CD4-positive, alpha-beta T cell (primary cell): ENCODE measurements around the gene PFKL. TPM values are rescaled to one million over a fixed set of nuclear protein-coding genes. Genes with fewer than 3 reads are reported as not detected.

Experiments
- ATAC-seq: fragments of 200-7000 bp; cut with Tn5 transposase; one replicate; pipeline ENCODE4 v1.10.0; 2022; ENCODE audit warnings: mild to moderate bottlenecking; ENCODE audit not compliant: poor library complexity
- CTCF ChIA-PET: fragments of 350-600 bp; sonication (Branson Sonifier 250); formaldehyde crosslinking; loops from one replicate; lab custom pipeline; 2021; ENCODE audit warnings: antibody characterized with exemption, inconsistent platforms; lab: Charles Lee
- POLR2A ChIA-PET: fragments of 350-600 bp; sonication (Branson Sonifier 250); formaldehyde crosslinking; loops from one replicate; lab custom pipeline; 2021; ENCODE audit warnings: antibody characterized with exemption, inconsistent platforms; lab: Charles Lee
- DNase-seq, 14 experiments: peaks; one replicate each; pipeline ENCODE4 v3.0.0-alpha.2; 2013 to 2020; ENCODE audit warnings: mixed read lengths in 2 of 14
- H3K27ac ChIP-seq, 2 donors: one replicate each; pipeline versions ENCODE4 v1.5.1 to v1.7.0; 2013; ENCODE audit warnings: low read length in 2 of 2, low read depth in 1 of 2, mild to moderate bottlenecking in 1 of 2
- H3K27me3 ChIP-seq, 2 experiments: 1 replicate in 1 of 2; 2 replicates in 1 of 2; pipeline versions ENCODE4 v1.6.1 to v1.7.0; 2013; ENCODE audit warnings: low read length in 2 of 2, control low read depth in 1 of 2, mild to moderate bottlenecking in 1 of 2, moderate library complexity in 1 of 2; ENCODE audit not compliant: insufficient read depth in 2 of 2, control insufficient read depth in 1 of 2
- H3K36me3 ChIP-seq: one replicate; pipeline ENCODE4 v1.6.1; 2013; ENCODE audit warnings: low read length, control low read depth; ENCODE audit not compliant: insufficient read depth
- H3K4me1 ChIP-seq: one replicate; pipeline ENCODE4 v1.6.1; 2013; ENCODE audit warnings: low read length, control low read depth; ENCODE audit not compliant: insufficient read depth
- H3K4me3 ChIP-seq: one replicate; pipeline ENCODE4 v1.5.1; 2013; ENCODE audit warnings: mild to moderate bottlenecking, low read length, moderate library complexity
- H3K9me3 ChIP-seq, 2 experiments: 1 replicate in 1 of 2; 2 replicates in 1 of 2; pipeline versions ENCODE4 v1.6.1 to v1.7.0; 2013; ENCODE audit warnings: low read length in 2 of 2, mild to moderate bottlenecking in 2 of 2, control low read depth in 1 of 2, moderate library complexity in 1 of 2; ENCODE audit not compliant: control insufficient read depth in 1 of 2, insufficient read depth in 1 of 2
- H3K27ac Mint-ChIP-seq: one replicate; pipeline ENCODE4 v1.8.0; 2020; ENCODE audit warnings: mixed read lengths
- H3K27me3 Mint-ChIP-seq: one replicate; pipeline ENCODE4 v1.8.0; 2021; ENCODE audit warnings: mixed read lengths
- H3K36me3 Mint-ChIP-seq: one replicate; pipeline ENCODE4 v1.8.0; 2021; ENCODE audit warnings: low read depth, mixed read lengths
- H3K4me1 Mint-ChIP-seq: one replicate; pipeline ENCODE4 v1.8.0; 2021; ENCODE audit warnings: low read depth, mixed read lengths
- H3K4me3 Mint-ChIP-seq: one replicate; pipeline ENCODE4 v1.8.0; 2020; ENCODE audit warnings: mild to moderate bottlenecking, mixed read lengths
- H3K9me3 Mint-ChIP-seq: one replicate; pipeline ENCODE4 v1.8.0; 2020; ENCODE audit warnings: mixed read lengths
- CTCF ChIP-seq: fragments of 200-600 bp; IDR thresholded peaks from one replicate; pipeline ENCODE4 v1.8.0; 2022; ENCODE audit warnings: antibody characterized with exemption, mild to moderate bottlenecking
- intact Hi-C, 2 experiments: fragments of 100-400 bp; cut with DNase I in 1 of 2; cut with micrococcal nuclease in 1 of 2; formaldehyde crosslinking; loops; one replicate each; pipeline versions ENCODE4 v1.15.1 to v1.9.0; 2023 to 2025; cut with DNase I, micrococcal nuclease
- total RNA-seq, 174 experiments: library from RNA in 2 of 174; stranded (reverse) in 2 of 174; gene quantifications; one replicate each; pipeline ENCODE4 v1.2.3 and lab custom pipeline; 2021 to 2026

Gene PFKL
- total RNA-seq, 2 experiments from 2014 or later, result 115 to 117 TPM

DNA sequence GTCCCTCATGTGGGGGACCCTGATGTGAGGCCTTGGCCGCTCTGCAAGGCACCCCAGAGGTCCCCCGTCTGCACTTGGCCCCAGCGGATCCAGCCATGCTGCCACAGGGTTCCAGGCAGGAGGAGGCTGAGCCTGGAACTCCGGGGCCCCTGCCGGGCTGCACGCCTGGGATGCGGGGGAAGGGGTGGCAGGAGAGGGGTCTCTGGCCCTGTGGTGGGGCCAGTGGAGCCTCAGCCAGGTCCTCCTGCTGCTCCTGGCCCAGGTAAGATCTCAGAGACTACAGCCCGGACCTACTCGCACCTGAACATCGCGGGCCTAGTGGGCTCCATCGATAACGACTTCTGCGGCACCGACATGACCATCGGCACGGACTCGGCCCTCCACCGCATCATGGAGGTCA, 12.9 kb downstream of the PFKL start:
- Histone ChIP-seq H3K27ac (no peak overlapping the region), H3K9me3 (no peaks in the 10 kb centered on the region), H3K4me3 (no peak overlapping the region), H3K27me3 (no peaks in the 10 kb centered on the region), H3K36me3 (peaks cover 86% of the 10 kb centered on the region), H3K4me1 (peaks cover 4% of the 10 kb centered on the region)
- no peak for ATAC-seq
- no peak for DNase-seq
- Mint-ChIP-seq H3K27me3 (no peaks in the 10 kb centered on the region), H3K4me3 (no peak overlapping the region), H3K36me3 (peaks cover 44% of the 10 kb centered on the region), H3K4me1 (peaks cover 5% of the 10 kb centered on the region), H3K27ac (no peak overlapping the region), H3K9me3 (no peaks in the 10 kb centered on the region)
- ChIA-PET POLR2A (no interaction called here), CTCF (no interaction called here)
- intact Hi-C loops, result no loop called here
- TF ChIP-seq CTCF, result no peak

GRCh38 chr21:44313451-44313850, 13.6 kb downstream of the PFKL start:
- H3K9me3 ChIP-seq, result no peaks in the 10 kb centered on the region
- no peaks in the 10 kb centered on the region for H3K4me1 ChIP-seq
- no peak overlapping the region for H3K27ac ChIP-seq
- H3K9me3 Mint-ChIP-seq, result no peaks in the 10 kb centered on the region
- H3K36me3 ChIP-seq, result peaks cover 79% of the 10 kb centered on the region
- H3K4me3 Mint-ChIP-seq, result no peak overlapping the region
- no peak for ATAC-seq
- no peak overlapping the region for H3K4me3 ChIP-seq
- H3K27me3 Mint-ChIP-seq, result no peaks in the 10 kb centered on the region
- TF ChIP-seq CTCF, result no peak
- H3K27me3 ChIP-seq, result no peaks in the 10 kb centered on the region
- intact Hi-C loops, result no loop called here
- ChIA-PET CTCF (no interaction called here), POLR2A (no interaction called here)
- no peak overlapping the region for H3K27ac Mint-ChIP-seq
- H3K36me3 Mint-ChIP-seq, result peaks cover 42% of the 10 kb centered on the region
- peaks cover 5% of the 10 kb centered on the region for H3K4me1 Mint-ChIP-seq
- DNase-seq, result no peak

DNA sequence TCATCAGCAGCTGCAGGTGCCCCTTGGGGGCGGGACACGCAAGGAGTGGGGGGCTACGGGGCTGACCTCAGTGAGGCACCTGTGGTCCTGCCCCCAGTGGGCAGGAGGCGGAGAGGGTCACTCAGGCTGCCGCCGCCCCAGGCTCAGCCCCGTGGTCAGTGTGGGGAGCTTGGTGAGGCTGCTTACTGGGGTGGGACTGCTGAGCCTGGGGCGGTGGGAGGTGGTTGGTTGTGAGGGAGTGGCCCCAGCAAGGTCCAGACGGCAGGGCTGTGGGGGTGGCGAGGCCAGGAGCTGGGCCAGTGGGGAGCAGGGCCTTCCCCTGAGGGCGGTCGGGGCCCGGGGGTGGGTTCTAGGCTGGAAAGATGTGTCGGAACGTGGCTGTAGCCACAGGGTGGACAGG, 14.3 kb downstream of the PFKL start:
- DNase-seq (no peak), ATAC-seq (no peak)
- Histone ChIP-seq H3K27ac (no peak overlapping the region), H3K9me3 (no peaks in the 10 kb centered on the region), H3K36me3 (peaks cover 83% of the 10 kb centered on the region), H3K4me1 (no peaks in the 10 kb centered on the region), H3K27me3 (no peaks in the 10 kb centered on the region), H3K4me3 (no peak overlapping the region)
- no peak for TF ChIP-seq CTCF
- peaks cover 37% of the 10 kb centered on the region for H3K36me3 Mint-ChIP-seq
- H3K9me3 Mint-ChIP-seq, result no peaks in the 10 kb centered on the region
- H3K27ac Mint-ChIP-seq, result no peak overlapping the region
- H3K4me3 Mint-ChIP-seq, result no peak overlapping the region
- ChIA-PET POLR2A (no interaction called here), CTCF (no interaction called here)
- intact Hi-C loops, result no loop called here
- H3K27me3 Mint-ChIP-seq, result no peaks in the 10 kb centered on the region
- H3K4me1 Mint-ChIP-seq, result peaks cover 5% of the 10 kb centered on the region
